MCF 10A (cell line): ENCODE data around the gene ZNF292. TPM values are rescaled to one million over a fixed set of nuclear protein-coding genes. Genes with fewer than 3 reads are reported as not detected.

Experiments used
- BruUV-seq: library from RNA; stranded (reverse); fragments of 400-500 nt; replicated peaks from 2 replicates; lab custom pipeline; 2021; lab: Mats Ljungman, UMichigan
- CTCF ChIA-PET: fragments of 300-600 bp; sonication (Branson Sonifier 250); formaldehyde crosslinking; extraction: SDS; loops from one replicate; lab custom pipeline; 2021; ENCODE audit warnings: antibody characterized with exemption, inconsistent platforms; lab: Yijun Ruan, JAX
- POLR2A ChIA-PET: fragments of 300-600, 350-650 bp; sonication (Branson Sonifier 250); formaldehyde crosslinking; extraction: SDS; loops from one replicate; lab custom pipeline; 2020; ENCODE audit warnings: antibody characterized with exemption, inconsistent platforms; lab: Yijun Ruan, JAX
- DNase-seq: peaks from one replicate; pipeline ENCODE4 v3.0.0-alpha.2; 2018; ENCODE audit not compliant: unreplicated experiment
- H3K27ac Mint-ChIP-seq: one replicate; pipeline ENCODE4 v1.8.0; 2022; ENCODE audit warnings: mild to moderate bottlenecking, low read depth, mixed read lengths; ENCODE audit not compliant: unreplicated experiment
- H3K27me3 Mint-ChIP-seq: one replicate; pipeline ENCODE4 v1.8.0; 2022; ENCODE audit warnings: mixed read lengths; ENCODE audit not compliant: insufficient read depth, unreplicated experiment
- H3K36me3 Mint-ChIP-seq: one replicate; pipeline ENCODE4 v1.8.0; 2022; ENCODE audit warnings: mild to moderate bottlenecking, moderate library complexity, mixed read lengths; ENCODE audit not compliant: insufficient read depth, unreplicated experiment
- H3K4me1 Mint-ChIP-seq: one replicate; pipeline ENCODE4 v1.8.0; 2022; ENCODE audit warnings: mixed read lengths; ENCODE audit not compliant: insufficient read depth, unreplicated experiment
- H3K4me3 Mint-ChIP-seq: one replicate; pipeline ENCODE4 v1.8.0; 2022; ENCODE audit warnings: mild to moderate bottlenecking, moderate library complexity, mixed read lengths; ENCODE audit not compliant: unreplicated experiment
- H3K9me3 Mint-ChIP-seq: one replicate; pipeline ENCODE4 v1.8.0; 2022; ENCODE audit warnings: mixed read lengths; ENCODE audit not compliant: unreplicated experiment
- CTCF ChIP-seq: fragments of 200-600 bp; IDR thresholded peaks from one replicate; pipeline ENCODE4 v1.8.0; 2022; ENCODE audit warnings: antibody characterized with exemption, mild to moderate bottlenecking; ENCODE audit not compliant: unreplicated experiment
- intact Hi-C: fragments of 100-400 bp; cut with micrococcal nuclease; formaldehyde crosslinking; loops from 2 replicates; pipeline ENCODE4 v1.14.1; 2022
- total RNA-seq: library from RNA; stranded (reverse); gene quantifications from 2 replicates; pipeline ENCODE4 v1.2.3, GENCODE V29; 2022

The ZNF292 gene
- total RNA-seq, 1 experiment from 2014 or later = 17.1 TPM

GRCh38 chr6:87176493-87176892 lies 21.1 kb downstream of the ZNF292 start:
- intact Hi-C loops = no loop called here
- Mint-ChIP-seq H3K27me3 (no peaks in the 10 kb centered on the region), H3K4me3 (no peak overlapping the region), H3K9me3 (no peaks in the 10 kb centered on the region), H3K4me1 (peaks cover 11% of the 10 kb centered on the region), H3K27ac (peak overlapping the region; percentile 82), H3K36me3 (peaks cover 21% of the 10 kb centered on the region)
- CTCF ChIA-PET = no interaction called here
- POLR2A ChIA-PET = no interaction called here
- TF ChIP-seq CTCF = no peak
- no TSS peak for BruUV-seq
- DNase-seq = no peak

DNA sequence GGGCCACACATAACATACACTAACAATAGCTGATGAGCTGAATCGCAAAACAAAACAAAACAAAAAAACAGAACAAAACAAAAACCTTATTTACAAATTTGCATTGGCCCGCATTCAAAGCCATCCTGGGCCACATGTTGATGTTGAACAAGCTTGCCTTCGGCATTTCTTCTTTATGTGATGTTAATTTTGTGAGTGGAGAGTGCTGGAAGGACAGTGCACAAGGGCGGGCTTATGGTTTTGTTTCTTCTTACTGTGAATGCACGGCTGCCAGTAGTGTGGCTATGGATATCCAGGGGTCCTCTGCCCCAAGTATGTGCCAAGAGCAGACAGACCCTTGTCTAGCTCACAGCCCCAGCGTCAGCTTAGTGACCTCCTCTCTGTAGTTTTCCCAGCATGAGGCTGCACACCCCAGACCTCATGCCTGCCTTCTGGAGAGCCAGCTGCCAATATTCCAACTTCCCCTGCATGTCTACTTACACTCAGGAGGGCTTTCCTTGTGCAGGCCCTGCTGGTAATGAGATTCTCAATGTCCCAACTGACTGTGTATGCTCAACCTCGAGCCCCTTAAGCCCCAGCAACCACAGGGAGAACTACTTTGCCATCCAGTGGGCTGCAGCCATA lies 24.9 kb downstream of the ZNF292 start:
- no TSS peak for BruUV-seq
- no peak for DNase-seq
- H3K36me3 Mint-ChIP-seq = peaks cover 26% of the 10 kb centered on the region
- no peak overlapping the region for H3K4me3 Mint-ChIP-seq
- H3K27me3 Mint-ChIP-seq = no peaks in the 10 kb centered on the region
- ChIA-PET CTCF (interaction anchor here (0.6 to 0.7 kb wide), 2 partner anchors 12 to 488 kb away, joined by 3 read pairs; no protein-coding TSS in a partner anchor), POLR2A (no interaction called here)
- no peaks in the 10 kb centered on the region for H3K9me3 Mint-ChIP-seq
- peaks cover 10% of the 10 kb centered on the region for H3K4me1 Mint-ChIP-seq
- intact Hi-C loops = no loop called here
- no peak overlapping the region for H3K27ac Mint-ChIP-seq
- no peak for TF ChIP-seq CTCF

DNA sequence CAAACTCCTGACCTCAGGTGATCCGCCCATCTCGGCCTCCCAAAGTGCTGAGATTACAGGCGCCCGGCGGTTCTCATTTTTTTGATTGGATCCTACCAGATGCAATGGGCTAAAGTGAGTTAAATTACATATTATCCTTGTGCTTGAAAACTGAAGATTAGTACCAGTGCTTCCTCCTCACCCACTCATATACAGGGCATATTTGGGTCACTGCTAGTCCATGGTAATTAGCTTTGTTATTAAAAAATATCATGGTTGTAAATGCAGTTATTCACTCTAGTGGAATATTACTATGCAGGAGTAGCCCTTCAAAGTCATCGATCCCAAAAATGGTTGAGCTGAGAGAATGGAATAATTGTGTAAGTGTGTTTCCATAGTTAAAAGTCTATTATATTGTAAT lies 26.5 kb downstream of the ZNF292 start:
- CTCF ChIA-PET = no interaction called here

GRCh38 chr6:87182321-87182720 lies 27.0 kb downstream of the ZNF292 start:
- Mint-ChIP-seq H3K4me3 (no peak overlapping the region), H3K27me3 (no peaks in the 10 kb centered on the region), H3K27ac (no peak overlapping the region), H3K36me3 (peaks cover 22% of the 10 kb centered on the region), H3K9me3 (no peaks in the 10 kb centered on the region), H3K4me1 (peaks cover 10% of the 10 kb centered on the region)
- intact Hi-C loops = no loop called here
- DNase-seq = no peak
- no peak for TF ChIP-seq CTCF
- ChIA-PET POLR2A (interaction anchor here (0.9 kb wide), 1 partner anchor 9 kb away, joined by 4 read pairs; no protein-coding TSS in a partner anchor), CTCF (no interaction called here)
- BruUV-seq = no TSS peak

More for the DNA sequence above, 26.5 kb downstream of the ZNF292 start:
- no peak overlapping the region for H3K4me3 Mint-ChIP-seq
- H3K4me1 Mint-ChIP-seq = peaks cover 10% of the 10 kb centered on the region
- POLR2A ChIA-PET = interaction anchor here (0.9 kb wide), 1 partner anchor 9 kb away, joined by 4 read pairs; no protein-coding TSS in a partner anchor
- H3K27ac Mint-ChIP-seq = no peak overlapping the region
- no peak for TF ChIP-seq CTCF
- H3K9me3 Mint-ChIP-seq = no peaks in the 10 kb centered on the region
- intact Hi-C loops = no loop called here
- peaks cover 26% of the 10 kb centered on the region for H3K36me3 Mint-ChIP-seq
- no peak for DNase-seq
- H3K27me3 Mint-ChIP-seq = no peaks in the 10 kb centered on the region
- BruUV-seq = no TSS peak
